ENCODE measurements around the gene GPATCH2.
"Not testable (repeated sequence)": the region's sequence is repeated elsewhere in the genome, so short reads cannot be mapped to it uniquely, and the experiment has no call there.

DNA sequence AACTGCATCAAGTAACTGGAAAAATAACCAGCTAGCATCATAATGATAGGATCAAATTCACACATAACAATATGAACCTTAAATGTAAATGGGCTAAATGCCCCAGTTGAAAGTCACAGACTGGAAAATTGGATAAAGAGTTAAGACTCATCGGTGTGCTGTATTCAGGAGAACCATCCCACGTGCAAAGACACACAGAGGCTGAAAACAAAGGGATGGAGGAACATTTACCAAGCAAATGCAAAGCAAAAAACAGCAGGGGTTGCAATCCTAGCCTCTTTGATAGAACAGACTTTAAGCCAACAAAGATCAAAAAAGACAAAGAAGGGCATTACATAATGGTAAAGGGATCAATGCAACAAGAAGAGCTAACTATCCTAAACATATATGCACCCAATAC lies 249.1 kb downstream of the GPATCH2 start:
- not testable (repeated sequence) for TF ChIP-seq CTCF (IDR thresholded peaks at IDR 0.05; ENCODE audit: low read depth, low read length); EZH2phosphoT487 (IDR thresholded peaks at IDR 0.05; ENCODE audit: low read depth)

All from OCI-LY3 (cell line).